Testis (tissue), 3 donors: Measurements from ENCODE around the gene KCNN4. TPM values are rescaled to one million over a fixed set of nuclear protein-coding genes. Genes with fewer than 3 reads are reported as not detected.
"Not testable (repeated sequence)": the region's sequence is repeated elsewhere in the genome, so short reads cannot be mapped to it uniquely, and the experiment has no call there.

Experiments
- DNase-seq: peaks from one replicate; pipeline ENCODE4 v3.0.0-alpha.2; 2019
- H3K27ac ChIP-seq, 2 donors: fragments of 200-600 bp; sonication (generic); one replicate each; pipeline ENCODE4 v1.5.1; 2019
- H3K27me3 ChIP-seq: fragments of 200-600 bp; sonication (generic); one replicate; pipeline ENCODE4 v1.5.1; 2019
- H3K36me3 ChIP-seq: fragments of 200-600 bp; sonication (generic); one replicate; pipeline ENCODE4 v1.5.1; 2017; ENCODE audit warnings: low read depth; ENCODE audit errors: missing control alignments
- H3K4me1 ChIP-seq: fragments of 200-600 bp; sonication (generic); one replicate; pipeline ENCODE4 v1.5.1; 2019
- H3K4me3 ChIP-seq, 2 donors: fragments of 200-600 bp; sonication (generic); one replicate each; pipeline ENCODE4 v1.5.1; 2017 to 2019
- H3K9me3 ChIP-seq: fragments of 200-600 bp; sonication (generic); one replicate; pipeline ENCODE4 v1.5.1; 2017
- CTCF ChIP-seq, 3 experiments: fragments of 450-650 bp in 2 of 3; fragments of 200-600 bp in 1 of 3; sonication (generic) in 1 of 3; IDR thresholded peaks; one replicate each; pipeline ENCODE4 v1.5.1; 2016 to 2019; ENCODE audit warnings: antibody characterized with exemption in 3 of 3, mild to moderate bottlenecking in 2 of 3, moderate library complexity in 1 of 3
- POLR2A ChIP-seq: fragments of 450-650 bp; IDR thresholded peaks from one replicate; pipeline ENCODE4 v1.6.1; 2017; ENCODE audit warnings: antibody characterized with exemption, mild to moderate bottlenecking, moderate library complexity
- WGBS, 2 donors: methylation state at CpG; one replicate each; pipeline ENCODE4 v1.1.5; 2018; 5-methylcytosine and 5-hydroxymethylcytosine counted together
- intact Hi-C: fragments of 100-400 bp; cut with DNase I; formaldehyde crosslinking; loops from one replicate; pipeline ENCODE4 v1.15.1; 2023; ENCODE audit warnings: low total_unique reads
- polyA plus RNA-seq: library from polyadenylated mRNA; stranded (reverse); fragments of 350-450 nt; fragmentation: Illumina TruSeq; extraction: RNeasy Lipid Tissue Mini Kit (QIAGEN cat#74804); gene quantifications from one replicate; pipeline ENCODE4 v1.2.3, GENCODE V29; 2014; ENCODE audit warnings: low read depth, low replicate concordance; ENCODE audit not compliant: insufficient read depth
- total RNA-seq, 2 donors: library from RNA; depleted of rRNA; stranded (reverse); fragments of >200 nt; gene quantifications; one replicate each; pipeline ENCODE4 v1.2.3, GENCODE V29; 2016

KCNN4 gene
- total and polyA plus RNA-seq, 3 donors from 2014 or later, result 2.3 to 4.6 (median 4.1) TPM

- H3K36me3 ChIP-seq, result no peaks in the 10 kb centered on the region
- H3K4me3 ChIP-seq, result no peak overlapping the region
- WGBS, 2 donors, result 59 to 61% methylated on average over 16 of the region's 16 CpGs
- H3K9me3 ChIP-seq, result no peaks in the 10 kb centered on the region
- TF ChIP-seq CTCF (IDR thresholded peaks at IDR 0.05) (no peak), POLR2A (no peak)
- no peak for DNase-seq
- no peaks in the 10 kb centered on the region for H3K27me3 ChIP-seq
- intact Hi-C loops, result loop anchor here (10.0 kb wide), 1 partner anchor 90 kb away; the partner anchor contains the start of gene PLAUR
- H3K27ac ChIP-seq, result no peak overlapping the region
- H3K4me1 ChIP-seq, result no peaks in the 10 kb centered on the region
Measured at GRCh38 chr19:43765109-43765876, 15.5 kb downstream of the KCNN4 start.

- intact Hi-C loops, result loop anchor here (10.0 kb wide), 1 partner anchor 90 kb away; the partner anchor contains the start of gene PLAUR
- H3K27me3 ChIP-seq, H3K36me3 ChIP-seq, H3K27ac ChIP-seq, H3K4me1 ChIP-seq, H3K9me3 ChIP-seq, H3K4me3 ChIP-seq, DNase-seq: not testable (repeated sequence)
- 76 to 82% methylated on average over 7 to 8 of the region's 8 CpGs for WGBS, 2 donors
Measured at GRCh38 chr19:43764684-43765083, 16.1 kb downstream of the KCNN4 start.

GRCh38 chr19:43763473-43763939 is 17.3 kb downstream of the KCNN4 start:
- no peak for TF ChIP-seq CTCF (IDR thresholded peaks at IDR 0.05)
- TF ChIP-seq POLR2A, result no peak
- no peaks in the 10 kb centered on the region for H3K9me3 ChIP-seq
- H3K36me3 ChIP-seq, result no peaks in the 10 kb centered on the region
- DNase-seq, result no peak
- no peak overlapping the region for H3K27ac ChIP-seq
- intact Hi-C loops, result loop anchor here (10.0 kb wide), 1 partner anchor 89 kb away; the partner anchor contains the start of gene PLAUR
- 51 to 57% methylated on average over 3 of the region's 3 CpGs for WGBS, 2 donors
- H3K4me3 ChIP-seq, result no peak overlapping the region
- no peaks in the 10 kb centered on the region for H3K27me3 ChIP-seq
- H3K4me1 ChIP-seq, result no peaks in the 10 kb centered on the region

GRCh38 chr19:43762814-43763213 is 18.0 kb downstream of the KCNN4 start:
- WGBS, 2 donors, result 75 to 86% methylated on average over 3 of the region's 3 CpGs
- DNase-seq, result no peak
- H3K9me3 ChIP-seq, result no peaks in the 10 kb centered on the region
- H3K4me3 ChIP-seq, result no peak overlapping the region
- no peaks in the 10 kb centered on the region for H3K36me3 ChIP-seq
- H3K27ac ChIP-seq, result no peak overlapping the region
- H3K27me3 ChIP-seq, result no peaks in the 10 kb centered on the region
- no peaks in the 10 kb centered on the region for H3K4me1 ChIP-seq
- intact Hi-C loops, result loop anchor here (10.0 kb wide), 1 partner anchor 88 kb away; the partner anchor contains the start of gene PLAUR
- TF ChIP-seq POLR2A (no peak), CTCF (IDR thresholded peaks at IDR 0.05) (no peak)

GRCh38 chr19:43760941-43761340 is 19.8 kb downstream of the KCNN4 start:
- H3K36me3 ChIP-seq, result no peaks in the 10 kb centered on the region
- 88 to 90% methylated on average over 4 of the region's 4 CpGs for WGBS, 2 donors
- H3K4me1 ChIP-seq, result no peaks in the 10 kb centered on the region
- H3K9me3 ChIP-seq, result no peaks in the 10 kb centered on the region
- DNase-seq, result no peak
- intact Hi-C loops, result loop anchor here (10.0 kb wide), 1 partner anchor 86 kb away; the partner anchor contains the start of gene PLAUR
- H3K27ac ChIP-seq, result no peak overlapping the region
- no peak overlapping the region for H3K4me3 ChIP-seq
- no peaks in the 10 kb centered on the region for H3K27me3 ChIP-seq
- TF ChIP-seq CTCF (IDR thresholded peaks at IDR 0.05) (no peak), POLR2A (no peak)
